ENCODE results near the gene GALE.

DNA sequence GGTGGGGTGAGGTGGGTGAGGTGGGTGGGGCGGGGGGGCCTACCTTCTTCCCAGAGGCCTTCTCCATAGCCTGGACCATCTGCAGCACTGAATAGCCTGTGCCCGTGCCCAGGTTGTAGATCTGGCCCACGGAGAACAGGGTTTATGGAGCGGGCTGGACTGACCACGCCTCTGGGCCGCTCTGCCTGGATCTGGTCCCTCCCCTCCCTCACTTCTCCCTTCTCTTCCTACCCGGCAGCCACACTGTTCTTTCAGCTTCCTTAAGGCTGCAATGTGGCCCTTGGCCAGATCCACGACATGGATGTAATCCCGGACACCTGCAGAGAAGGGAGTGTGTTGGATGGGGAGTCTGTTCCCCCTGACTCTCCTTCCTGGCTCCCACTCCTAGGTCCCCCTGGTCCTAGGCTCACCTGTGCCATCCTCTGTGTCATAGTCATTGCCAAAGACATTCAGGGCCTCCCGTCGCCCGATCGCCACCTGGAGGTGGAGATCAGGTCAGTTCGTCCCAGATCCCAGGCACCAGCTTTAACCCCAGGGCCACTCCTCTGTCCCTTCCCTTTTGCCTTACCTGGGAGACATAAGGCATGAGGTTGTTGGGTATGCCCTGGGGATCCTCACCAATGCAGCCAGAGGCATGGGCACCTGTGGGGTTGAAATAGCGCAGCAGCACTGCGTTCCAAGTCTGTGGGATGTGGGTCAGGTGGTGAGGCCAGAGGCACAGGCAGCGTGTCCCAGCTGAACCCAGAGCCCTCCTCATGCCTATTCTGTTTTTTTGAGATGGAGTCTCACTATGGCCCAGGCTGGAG, 3.9 kb downstream of the GALE start:
- TF ChIP-seq, protein P1, sequence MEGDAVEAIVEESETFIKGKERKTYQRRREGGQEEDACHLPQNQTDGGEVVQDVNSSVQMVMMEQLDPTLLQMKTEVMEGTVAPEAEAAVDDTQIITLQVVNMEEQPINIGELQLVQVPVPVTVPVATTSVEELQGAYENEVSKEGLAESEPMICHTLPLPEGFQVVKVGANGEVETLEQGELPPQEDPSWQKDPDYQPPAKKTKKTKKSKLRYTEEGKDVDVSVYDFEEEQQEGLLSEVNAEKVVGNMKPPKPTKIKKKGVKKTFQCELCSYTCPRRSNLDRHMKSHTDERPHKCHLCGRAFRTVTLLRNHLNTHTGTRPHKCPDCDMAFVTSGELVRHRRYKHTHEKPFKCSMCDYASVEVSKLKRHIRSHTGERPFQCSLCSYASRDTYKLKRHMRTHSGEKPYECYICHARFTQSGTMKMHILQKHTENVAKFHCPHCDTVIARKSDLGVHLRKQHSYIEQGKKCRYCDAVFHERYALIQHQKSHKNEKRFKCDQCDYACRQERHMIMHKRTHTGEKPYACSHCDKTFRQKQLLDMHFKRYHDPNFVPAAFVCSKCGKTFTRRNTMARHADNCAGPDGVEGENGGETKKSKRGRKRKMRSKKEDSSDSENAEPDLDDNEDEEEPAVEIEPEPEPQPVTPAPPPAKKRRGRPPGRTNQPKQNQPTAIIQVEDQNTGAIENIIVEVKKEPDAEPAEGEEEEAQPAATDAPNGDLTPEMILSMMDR (conservative IDR thresholded peaks at IDR 0.05; ENCODE audit: low read depth, low read length), result peak; percentile 39
- TF ChIP-seq EZH2phosphoT487 (IDR thresholded peaks at IDR 0.05; ENCODE audit: borderline replicate concordance, low read length), result no peak
